Measurements from ENCODE around the gene ERRFI1.

- no peak for TF ChIP-seq CBX5 (IDR thresholded peaks at IDR 0.05; ENCODE audit: low read depth, low read length)
- no peak for TF ChIP-seq CHD2 (IDR thresholded peaks at IDR 0.05; ENCODE audit: low read length)
- TF ChIP-seq CTCF (IDR thresholded peaks at IDR 0.05; ENCODE audit: control extremely low read depth in 1 of 3, insufficient read depth in 1 of 3, low read depth in 1 of 3, low read length in 3 of 3) = no peak
- TF ChIP-seq POLR2A (IDR thresholded peaks at IDR 0.05; ENCODE audit: control extremely low read depth in 1 of 2, low read depth in 2 of 2, low read length in 2 of 2) = no peak
- TF ChIP-seq NRF1 (IDR thresholded peaks at IDR 0.05; ENCODE audit: low read depth, low read length) = no peak
- TF ChIP-seq MAX (IDR thresholded peaks at IDR 0.05) = no peak
- TF ChIP-seq KDM1A (IDR thresholded peaks at IDR 0.05; ENCODE audit: borderline replicate concordance, low read length) = no peak
- no peak for TF ChIP-seq USF2 (IDR thresholded peaks at IDR 0.05; ENCODE audit: low read length)
- TF ChIP-seq PHF8 (conservative IDR thresholded peaks at IDR 0.05; ENCODE audit: low read depth, low read length) = no peak
- no peak for TF ChIP-seq SUZ12 (IDR thresholded peaks at IDR 0.05; ENCODE audit: low read length)
- TF ChIP-seq RXRA (IDR thresholded peaks at IDR 0.05; ENCODE audit: insufficient read depth, low read depth, low read length) = no peak
Observed at GRCh38 chr1:8012955-8013354, 13.2 kb downstream of the ERRFI1 start.

Measured in H1 (cell line).